DMS 273 treated with DMSO at 0.1 percent for 48 hours (cell line): ENCODE data around the gene DPYSL4.
"Not testable (repeated sequence)": the region's sequence is repeated elsewhere in the genome, so short reads cannot be mapped to it uniquely, and the experiment has no call there.

Experiments
- DNase-seq: peaks from one replicate; lab custom pipeline; 2025; lab: John Stamatoyannopoulos, UW

Gene DPYSL4

GRCh38 chr10:132207536-132208461, 21.1 kb downstream of the DPYSL4 start:
- DNase-seq: no peak

GRCh38 chr10:132208462-132209050, 21.8 kb downstream of the DPYSL4 start:
- DNase-seq: no peak

GRCh38 chr10:132209130-132209529, 22.4 kb downstream of the DPYSL4 start:
- DNase-seq: no peak

DNA sequence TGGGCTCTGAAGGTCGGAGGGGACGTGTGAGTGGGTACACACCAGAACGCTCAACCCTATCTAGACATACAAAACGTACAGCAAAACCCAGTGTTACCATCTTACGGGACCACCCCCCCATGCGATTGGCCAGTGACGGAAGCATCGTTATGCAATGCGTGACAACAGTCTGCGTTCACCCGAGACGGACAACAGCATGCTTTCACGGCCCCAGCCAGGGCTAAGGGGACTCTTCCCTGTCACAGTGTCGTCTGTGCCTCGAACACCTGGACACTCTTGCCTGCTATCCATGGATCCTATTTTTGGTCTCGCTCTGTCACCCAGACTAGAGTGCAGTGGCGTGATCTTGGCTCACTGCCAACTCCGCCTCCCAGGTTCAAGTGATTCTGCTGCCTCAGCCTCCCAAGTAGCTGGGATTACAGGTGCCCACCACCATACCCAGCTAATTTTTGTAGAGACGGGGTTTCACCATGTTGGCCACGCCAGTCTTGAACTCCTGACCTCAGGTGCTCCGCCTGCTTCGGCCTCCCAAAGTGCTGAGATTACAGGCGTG, 23.3 kb downstream of the DPYSL4 start:
- no peak for DNase-seq

- DNase-seq: no peak
These were observed 24.0 kb downstream of the DPYSL4 start for GRCh38 chr10:132210766-132211165.

DNA sequence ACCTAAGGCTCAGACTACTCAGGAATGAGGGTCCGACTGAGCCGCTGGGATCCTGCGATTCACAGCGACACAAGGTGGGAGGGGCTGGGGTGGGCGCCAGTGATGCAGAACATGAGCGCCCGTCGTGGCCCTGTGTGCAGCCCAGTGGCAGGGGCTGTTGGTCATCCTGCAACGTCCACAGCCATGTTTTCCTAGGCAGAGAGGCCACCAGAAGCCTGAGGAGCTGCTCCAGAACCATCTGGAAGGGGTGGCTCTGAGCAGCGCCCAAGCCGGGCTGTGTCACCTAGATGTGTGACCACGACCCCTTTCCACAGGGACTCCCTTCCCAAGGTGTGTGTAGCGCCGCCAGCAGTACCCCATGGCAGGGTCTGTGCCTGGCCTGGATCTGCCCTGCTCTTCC, 24.5 kb downstream of the DPYSL4 start:
- DNase-seq: no peak

GRCh38 chr10:132212816-132213215, 26.1 kb downstream of the DPYSL4 start:
- no peak for DNase-seq

GRCh38 chr10:132213917-132214316, 27.2 kb downstream of the DPYSL4 start:
- no peak for DNase-seq

DNA sequence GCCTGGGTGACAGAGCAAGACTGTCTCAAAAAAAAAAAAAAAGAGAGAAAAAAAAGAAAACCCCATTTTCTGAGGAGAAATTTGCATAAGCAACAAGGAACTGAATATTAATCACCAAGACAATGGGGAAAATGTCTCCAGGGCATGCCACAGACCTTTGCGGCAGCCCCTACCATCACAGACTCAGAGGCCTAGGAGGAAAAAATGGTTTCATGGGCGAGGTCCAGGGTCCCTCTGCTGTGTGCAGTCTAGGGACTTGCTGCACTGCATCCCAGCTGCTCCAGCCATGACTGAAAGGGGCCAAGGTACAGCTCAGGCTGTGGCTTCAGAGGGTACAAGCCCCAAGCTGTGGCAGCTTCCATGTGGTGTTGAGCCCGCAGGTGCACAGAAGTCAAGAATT, 29.7 kb downstream of the DPYSL4 start:
- not testable (repeated sequence) for DNase-seq

DNA sequence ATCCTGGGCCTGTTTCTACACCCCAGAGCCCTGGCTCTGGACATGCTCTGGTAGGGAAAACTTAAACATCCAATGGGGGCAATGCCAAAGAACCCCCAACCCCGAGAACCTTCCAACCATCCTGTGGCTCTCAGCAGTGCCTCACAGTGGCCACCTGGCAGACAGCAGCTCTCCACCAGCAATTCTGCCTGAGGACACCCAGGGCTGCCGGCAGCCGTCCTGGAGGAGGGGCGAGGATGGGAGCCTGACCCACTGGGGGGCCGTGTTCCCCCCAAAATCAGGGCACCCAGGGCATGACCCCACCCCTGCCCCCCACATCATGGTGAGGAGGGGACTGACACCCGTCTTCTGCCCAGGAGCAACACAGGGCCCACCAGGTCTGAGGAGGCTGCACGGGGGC, 32.7 kb downstream of the DPYSL4 start:
- DNase-seq: no peak

GRCh38 chr10:132220061-132220460, 33.3 kb downstream of the DPYSL4 start:
- DNase-seq: no peak

DNA sequence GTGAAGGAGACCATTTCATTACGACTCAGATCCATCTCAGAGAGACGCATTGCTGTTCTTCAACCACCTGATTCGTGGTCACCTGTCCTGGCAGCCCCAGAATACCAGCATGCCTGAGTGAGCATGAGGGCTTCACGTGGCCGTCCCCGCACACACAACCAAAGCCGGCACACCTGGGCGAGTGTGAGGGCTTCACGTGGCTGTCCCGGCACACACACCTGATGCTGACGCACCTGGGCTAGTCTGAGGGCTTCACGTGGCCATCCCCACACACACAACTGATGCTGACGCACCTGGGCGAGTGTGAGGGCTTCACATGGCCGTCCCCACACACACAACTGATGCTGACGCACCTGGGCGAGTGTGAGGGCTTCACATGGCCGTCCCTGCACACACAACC, 34.2 kb downstream of the DPYSL4 start:
- DNase-seq: not testable (repeated sequence)

- no peak for DNase-seq
These were observed 36.0 kb downstream of the DPYSL4 start for GRCh38 chr10:132222726-132223125.

- peak; percentile 32 for DNase-seq
These were observed 36.4 kb downstream of the DPYSL4 start for GRCh38 chr10:132223156-132223590.

DNA sequence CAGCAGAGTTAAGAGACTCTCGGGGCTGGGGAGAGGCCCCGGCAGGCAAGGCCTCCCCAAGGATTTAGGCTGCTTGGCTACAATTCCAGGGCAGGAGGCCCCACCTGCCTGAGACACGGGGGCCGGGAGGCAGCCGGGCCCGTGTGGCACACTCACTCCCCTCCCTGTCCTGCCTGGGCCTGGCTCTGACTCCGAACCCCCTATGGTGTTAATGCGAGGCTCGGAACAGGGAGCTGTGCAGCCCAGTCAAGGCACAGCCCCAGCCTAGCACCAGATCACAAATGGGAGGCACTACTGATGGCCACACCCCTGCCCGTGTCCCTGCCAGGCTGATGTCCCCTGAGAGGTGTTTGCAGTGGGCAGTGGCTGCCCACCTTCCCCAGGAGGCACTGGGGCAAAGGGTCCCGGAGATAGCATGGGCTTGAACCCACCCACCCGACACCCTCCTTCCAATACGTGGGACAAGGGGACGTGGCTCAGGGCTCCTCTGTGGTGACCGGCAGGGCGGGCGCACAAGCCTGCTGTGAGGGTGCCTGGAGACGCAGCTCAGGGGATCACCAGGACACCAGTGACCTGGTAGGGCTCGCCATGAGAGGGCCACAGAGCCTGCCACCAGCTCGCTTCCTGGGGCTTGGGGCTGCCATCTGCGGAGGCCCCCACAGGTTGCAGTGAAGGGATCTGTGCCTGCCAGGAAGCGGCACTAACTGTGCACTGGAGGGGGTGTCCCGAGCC, 37.0 kb downstream of the DPYSL4 start:
- no peak for DNase-seq

- DNase-seq: no peak
These were observed 37.8 kb downstream of the DPYSL4 start for GRCh38 chr10:132224343-132225072.

GRCh38 chr10:132225073-132225848, 38.5 kb downstream of the DPYSL4 start:
- no peak for DNase-seq

- DNase-seq: no peak
These were observed 39.1 kb downstream of the DPYSL4 start for GRCh38 chr10:132225849-132226205.

DNA sequence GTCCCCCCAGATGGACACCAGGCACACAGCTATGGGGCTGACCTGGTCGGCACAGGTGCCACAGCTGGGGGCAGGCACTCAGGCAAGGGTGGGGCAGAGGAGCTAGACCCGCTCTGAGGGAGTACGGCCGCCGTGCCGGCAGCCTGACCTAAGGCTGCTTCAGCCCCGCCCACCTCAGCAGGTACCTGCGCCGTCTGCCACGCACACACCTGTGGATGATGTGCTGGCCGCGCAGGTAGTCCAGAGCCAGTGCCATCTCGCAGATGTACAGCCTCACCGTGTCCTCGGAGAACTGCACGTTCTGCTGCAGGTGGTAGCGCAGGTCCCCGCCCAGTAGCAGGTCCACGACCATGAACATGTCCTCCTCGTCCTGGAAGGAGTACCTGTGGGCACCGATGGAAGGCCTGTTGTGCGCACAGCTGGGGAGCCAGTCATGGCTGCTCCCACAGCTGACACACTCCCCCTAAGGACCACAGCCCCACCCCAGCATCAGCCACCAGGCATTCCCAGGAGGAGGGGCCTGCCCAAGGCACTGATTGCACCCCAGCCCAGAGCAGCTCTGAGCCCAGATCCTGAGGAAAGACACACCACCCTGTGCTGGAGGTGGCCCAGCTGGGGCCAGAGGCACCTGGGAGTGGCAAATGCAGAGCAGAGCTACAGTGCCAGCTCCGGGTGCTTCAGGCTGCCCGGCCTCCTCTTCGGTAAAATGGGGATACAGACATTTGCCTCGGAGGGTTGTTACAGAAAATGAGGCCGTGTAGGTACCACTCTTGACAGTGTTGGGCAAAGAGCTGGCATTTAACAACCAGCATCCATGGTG, 40.0 kb downstream of the DPYSL4 start:
- no peak for DNase-seq

DNA sequence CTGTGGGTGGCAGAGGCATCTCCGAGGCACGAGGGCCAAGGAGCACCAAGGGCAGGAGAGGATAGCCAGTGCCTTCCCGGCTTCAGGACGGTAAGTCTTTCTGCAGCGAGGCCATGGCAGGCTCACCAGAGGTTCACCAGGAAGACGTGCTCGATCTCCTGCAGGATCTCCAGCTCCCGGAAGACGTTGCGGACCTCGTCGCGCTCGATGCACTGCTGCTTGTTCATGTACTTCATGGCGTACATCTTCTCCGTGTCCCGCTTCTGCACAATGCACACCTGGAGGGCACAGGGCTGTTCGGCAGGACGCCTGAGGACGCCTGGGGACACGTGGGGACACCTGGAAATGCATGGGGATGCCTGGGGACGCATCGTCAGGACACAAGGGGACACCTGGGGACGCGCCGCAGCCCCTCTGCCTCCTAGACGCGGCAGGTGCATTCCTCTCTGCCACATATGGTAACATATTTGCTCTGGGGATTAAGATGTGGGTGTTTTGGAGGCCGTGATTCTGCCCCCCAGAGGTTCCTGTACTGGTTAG, 41.2 kb downstream of the DPYSL4 start:
- DNase-seq: no peak
